ENCODE results near the gene ARID3A. TPM values are rescaled to one million over a fixed set of nuclear protein-coding genes. Genes with fewer than 3 reads are reported as not detected.

The ARID3A gene
- total and polyA plus RNA-seq, 2 of the 13 experiments (the other 11 are each of a cell fraction or from before 2014, with no cell fraction given): 71.3 to 77.9 TPM

- TF ChIP-seq ZMAT3 (CRISPR knock-in tag; conservative IDR thresholded peaks at IDR 0.05) (0 out of 2 replicates have a peak, but pooled peaks have one; percentile 45), MAZ (IDR thresholded peaks at IDR 0.05; ENCODE audit: borderline replicate concordance, low read depth, low read length) (no peak), MAZ (CRISPR knock-in tag; IDR thresholded peaks at IDR 0.05; ENCODE audit: low read depth) (no peak), ZNF263 (CRISPR knock-in tag; IDR thresholded peaks at IDR 0.05) (no peak), ZNF256 (CRISPR knock-in tag; conservative IDR thresholded peaks at IDR 0.05) (no peak), ZNF839 (CRISPR knock-in tag; IDR thresholded peaks at IDR 0.05; ENCODE audit: borderline replicate concordance) (no peak), ZNF205 (CRISPR knock-in tag; IDR thresholded peaks at IDR 0.05) (peak; percentile 36; the same call in 1 of the 2 replicates), HNF4A (CRISPR knock-in tag; IDR thresholded peaks at IDR 0.05) (peak; percentile 21; the same call in 1 of the 2 replicates), ZNF136 (CRISPR knock-in tag; IDR thresholded peaks at IDR 0.05; ENCODE audit: low read depth) (no peak), TAF15 (IDR thresholded peaks at IDR 0.05; ENCODE audit: low read depth, low read length, poor library complexity, severe bottlenecking) (peak; percentile 12), CEBPG (CRISPR knock-in tag; IDR thresholded peaks at IDR 0.05) (peak; percentile 31; the same call in 1 of the 2 replicates), NCOA2 (CRISPR knock-in tag; IDR thresholded peaks at IDR 0.05) (no peak), SKI (IDR thresholded peaks at IDR 0.05; ENCODE audit: partially characterized antibody) (peak; percentile 20), ZBTB7B (CRISPR knock-in tag; IDR thresholded peaks at IDR 0.05) (no peak; the same call in none of the 2 replicates), ZNF317 (CRISPR knock-in tag; IDR thresholded peaks at IDR 0.05) (0 out of 2 replicates have a peak, but pooled peaks have one; percentile 19), ZNF607 (CRISPR knock-in tag; IDR thresholded peaks at IDR 0.05; ENCODE audit: borderline replicate concordance) (peak; percentile 48; the same call in 1 of the 2 replicates), ETS1 (CRISPR knock-in tag; IDR thresholded peaks at IDR 0.05) (no peak)
- TF ChIP-seq, protein P1, sequence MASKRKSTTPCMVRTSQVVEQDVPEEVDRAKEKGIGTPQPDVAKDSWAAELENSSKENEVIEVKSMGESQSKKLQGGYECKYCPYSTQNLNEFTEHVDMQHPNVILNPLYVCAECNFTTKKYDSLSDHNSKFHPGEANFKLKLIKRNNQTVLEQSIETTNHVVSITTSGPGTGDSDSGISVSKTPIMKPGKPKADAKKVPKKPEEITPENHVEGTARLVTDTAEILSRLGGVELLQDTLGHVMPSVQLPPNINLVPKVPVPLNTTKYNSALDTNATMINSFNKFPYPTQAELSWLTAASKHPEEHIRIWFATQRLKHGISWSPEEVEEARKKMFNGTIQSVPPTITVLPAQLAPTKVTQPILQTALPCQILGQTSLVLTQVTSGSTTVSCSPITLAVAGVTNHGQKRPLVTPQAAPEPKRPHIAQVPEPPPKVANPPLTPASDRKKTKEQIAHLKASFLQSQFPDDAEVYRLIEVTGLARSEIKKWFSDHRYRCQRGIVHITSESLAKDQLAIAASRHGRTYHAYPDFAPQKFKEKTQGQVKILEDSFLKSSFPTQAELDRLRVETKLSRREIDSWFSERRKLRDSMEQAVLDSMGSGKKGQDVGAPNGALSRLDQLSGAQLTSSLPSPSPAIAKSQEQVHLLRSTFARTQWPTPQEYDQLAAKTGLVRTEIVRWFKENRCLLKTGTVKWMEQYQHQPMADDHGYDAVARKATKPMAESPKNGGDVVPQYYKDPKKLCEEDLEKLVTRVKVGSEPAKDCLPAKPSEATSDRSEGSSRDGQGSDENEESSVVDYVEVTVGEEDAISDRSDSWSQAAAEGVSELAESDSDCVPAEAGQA (IDR thresholded peaks at IDR 0.05; ENCODE audit: low read depth): 0 out of 2 replicates have a peak, but pooled peaks have one; percentile 11
- TF ChIP-seq, protein P1 (CRISPR knock-in tag; IDR thresholded peaks at IDR 0.05; ENCODE audit: borderline replicate concordance): no peak
- TF ChIP-seq, protein P2, sequence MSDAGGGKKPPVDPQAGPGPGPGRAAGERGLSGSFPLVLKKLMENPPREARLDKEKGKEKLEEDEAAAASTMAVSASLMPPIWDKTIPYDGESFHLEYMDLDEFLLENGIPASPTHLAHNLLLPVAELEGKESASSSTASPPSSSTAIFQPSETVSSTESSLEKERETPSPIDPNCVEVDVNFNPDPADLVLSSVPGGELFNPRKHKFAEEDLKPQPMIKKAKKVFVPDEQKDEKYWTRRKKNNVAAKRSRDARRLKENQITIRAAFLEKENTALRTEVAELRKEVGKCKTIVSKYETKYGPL (CRISPR knock-in tag; IDR thresholded peaks at IDR 0.05): no peak
- TF ChIP-seq, protein P3, sequence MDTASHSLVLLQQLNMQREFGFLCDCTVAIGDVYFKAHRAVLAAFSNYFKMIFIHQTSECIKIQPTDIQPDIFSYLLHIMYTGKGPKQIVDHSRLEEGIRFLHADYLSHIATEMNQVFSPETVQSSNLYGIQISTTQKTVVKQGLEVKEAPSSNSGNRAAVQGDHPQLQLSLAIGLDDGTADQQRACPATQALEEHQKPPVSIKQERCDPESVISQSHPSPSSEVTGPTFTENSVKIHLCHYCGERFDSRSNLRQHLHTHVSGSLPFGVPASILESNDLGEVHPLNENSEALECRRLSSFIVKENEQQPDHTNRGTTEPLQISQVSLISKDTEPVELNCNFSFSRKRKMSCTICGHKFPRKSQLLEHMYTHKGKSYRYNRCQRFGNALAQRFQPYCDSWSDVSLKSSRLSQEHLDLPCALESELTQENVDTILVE (CRISPR knock-in tag; IDR thresholded peaks at IDR 0.05): 0 out of 2 replicates have a peak, but pooled peaks have one; percentile 41
Measured at GRCh38 chr19:925087-925525, 729 bp upstream of the ARID3A start (continued).

Data from HepG2 (cell line).